HG03066 (cell line): ENCODE results near the gene WDR6.
A peak's percentile ranks its signal among the peaks of the same experiment; 100 is the strongest.

Source experiments
- ATAC-seq: cut with Tn5 transposase; IDR thresholded peaks from one replicate; pipeline ENCODE4 v1.9.1; 2021; ENCODE audit warnings: low read depth; ENCODE audit not compliant: unreplicated experiment

Gene WDR6, protein sequence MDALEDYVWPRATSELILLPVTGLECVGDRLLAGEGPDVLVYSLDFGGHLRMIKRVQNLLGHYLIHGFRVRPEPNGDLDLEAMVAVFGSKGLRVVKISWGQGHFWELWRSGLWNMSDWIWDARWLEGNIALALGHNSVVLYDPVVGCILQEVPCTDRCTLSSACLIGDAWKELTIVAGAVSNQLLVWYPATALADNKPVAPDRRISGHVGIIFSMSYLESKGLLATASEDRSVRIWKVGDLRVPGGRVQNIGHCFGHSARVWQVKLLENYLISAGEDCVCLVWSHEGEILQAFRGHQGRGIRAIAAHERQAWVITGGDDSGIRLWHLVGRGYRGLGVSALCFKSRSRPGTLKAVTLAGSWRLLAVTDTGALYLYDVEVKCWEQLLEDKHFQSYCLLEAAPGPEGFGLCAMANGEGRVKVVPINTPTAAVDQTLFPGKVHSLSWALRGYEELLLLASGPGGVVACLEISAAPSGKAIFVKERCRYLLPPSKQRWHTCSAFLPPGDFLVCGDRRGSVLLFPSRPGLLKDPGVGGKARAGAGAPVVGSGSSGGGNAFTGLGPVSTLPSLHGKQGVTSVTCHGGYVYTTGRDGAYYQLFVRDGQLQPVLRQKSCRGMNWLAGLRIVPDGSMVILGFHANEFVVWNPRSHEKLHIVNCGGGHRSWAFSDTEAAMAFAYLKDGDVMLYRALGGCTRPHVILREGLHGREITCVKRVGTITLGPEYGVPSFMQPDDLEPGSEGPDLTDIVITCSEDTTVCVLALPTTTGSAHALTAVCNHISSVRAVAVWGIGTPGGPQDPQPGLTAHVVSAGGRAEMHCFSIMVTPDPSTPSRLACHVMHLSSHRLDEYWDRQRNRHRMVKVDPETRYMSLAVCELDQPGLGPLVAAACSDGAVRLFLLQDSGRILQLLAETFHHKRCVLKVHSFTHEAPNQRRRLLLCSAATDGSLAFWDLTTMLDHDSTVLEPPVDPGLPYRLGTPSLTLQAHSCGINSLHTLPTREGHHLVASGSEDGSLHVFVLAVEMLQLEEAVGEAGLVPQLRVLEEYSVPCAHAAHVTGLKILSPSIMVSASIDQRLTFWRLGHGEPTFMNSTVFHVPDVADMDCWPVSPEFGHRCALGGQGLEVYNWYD

DNA sequence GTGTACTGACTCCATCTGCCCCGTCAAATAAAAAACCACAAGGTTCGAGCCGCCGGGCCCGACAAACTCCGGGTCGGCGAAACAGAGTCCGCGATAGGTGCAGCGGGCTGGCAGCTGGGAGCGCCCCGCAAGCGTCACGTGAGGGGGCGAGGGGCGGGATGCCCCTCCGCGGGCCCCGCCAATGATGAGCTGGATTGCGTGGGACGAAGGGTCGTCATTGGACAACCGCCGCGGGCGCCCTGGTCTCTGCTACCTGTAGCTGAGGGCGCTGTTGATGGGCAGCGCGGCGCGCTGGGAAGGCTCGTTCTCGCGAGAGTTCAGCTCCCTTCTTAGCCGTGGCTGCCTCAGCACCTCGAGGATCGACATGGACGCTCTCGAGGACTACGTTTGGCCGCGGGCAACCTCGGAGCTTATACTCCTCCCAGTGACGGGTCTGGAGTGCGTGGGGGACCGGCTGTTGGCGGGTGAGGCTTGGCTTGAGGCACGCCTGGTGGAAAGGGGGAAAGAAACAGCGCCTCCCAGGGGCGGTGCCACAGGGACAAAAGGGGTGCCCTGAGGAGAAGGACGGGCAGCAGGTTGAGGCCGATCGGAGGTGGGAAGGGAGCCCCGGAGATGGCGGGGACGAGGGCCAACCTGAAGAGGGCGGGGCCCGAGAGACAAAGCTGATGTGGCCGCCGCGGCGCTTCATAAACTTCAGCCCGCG lies at the start of gene WDR6:
WDR6 (plus strand) TSS at position 324 of the 703 bp plus-strand sequence; CDS start at position 365, 41 bp downstream.
- peak; percentile 92 for ATAC-seq

DNA sequence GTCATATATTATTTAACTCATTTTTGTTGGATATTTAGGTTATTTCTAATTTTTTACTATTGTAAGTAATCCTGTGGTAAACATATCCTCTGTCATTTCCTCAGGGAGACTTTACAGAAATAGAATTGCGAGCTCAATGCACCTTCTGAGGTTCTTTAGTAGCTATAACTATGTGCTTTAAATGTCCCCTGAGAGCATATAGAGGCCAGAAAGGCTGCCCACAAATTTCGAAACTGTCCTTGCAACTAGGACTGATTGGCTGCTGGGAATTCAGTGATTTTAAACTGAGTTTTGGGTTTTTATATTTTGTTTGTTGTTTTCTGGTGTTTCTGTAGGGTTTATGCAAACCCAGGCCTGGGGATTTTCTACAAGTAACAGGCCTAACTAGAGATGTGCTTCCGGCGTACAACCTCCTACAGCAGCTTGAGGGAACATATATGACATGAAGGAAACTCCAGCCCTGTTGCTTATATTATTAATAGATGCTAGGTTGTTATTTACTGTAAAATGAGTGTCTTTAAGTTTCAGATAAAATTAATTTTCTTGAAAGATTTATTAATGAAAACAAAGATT lies 46.3 kb upstream of the WDR6 start:
- no peak for ATAC-seq

DNA sequence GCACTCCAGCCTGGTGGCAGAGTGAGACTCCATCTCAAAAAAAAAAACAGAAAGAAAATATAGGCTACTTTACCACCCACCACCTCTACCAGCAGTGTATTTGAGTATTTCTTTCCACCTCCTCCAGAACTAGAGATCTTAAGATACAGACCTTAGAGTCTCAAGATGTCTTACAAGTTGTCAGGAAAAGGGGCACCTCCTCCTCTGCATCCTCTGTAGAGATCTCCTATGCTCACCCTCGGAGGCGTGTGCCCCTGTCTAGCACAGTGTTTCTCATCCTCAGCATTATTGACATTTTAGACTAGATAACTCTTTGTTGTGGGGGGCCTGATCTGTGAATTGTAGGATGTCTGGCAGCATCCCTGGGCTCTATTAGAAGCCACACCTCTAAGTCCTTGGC lies 44.9 kb upstream of the WDR6 start:
- ATAC-seq = no peak

DNA sequence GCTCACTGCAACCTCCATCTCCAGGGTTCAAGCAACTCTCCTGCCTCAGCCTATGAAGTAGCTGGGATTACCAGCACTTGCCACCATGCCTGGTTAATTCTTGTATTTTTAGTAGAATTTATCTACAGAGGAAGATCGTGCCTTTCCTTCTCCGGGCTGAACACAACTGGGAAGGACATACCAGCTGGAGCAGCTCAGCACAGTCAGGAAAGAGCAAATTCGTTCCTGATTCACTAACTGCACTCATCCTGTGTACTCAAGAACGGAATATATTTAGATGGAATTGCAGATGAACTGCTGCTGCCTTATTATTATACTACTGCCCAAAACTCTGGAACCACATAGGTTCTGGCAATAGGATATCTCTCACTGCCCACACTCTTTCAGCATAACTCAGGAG lies 44.3 kb upstream of the WDR6 start:
- no peak for ATAC-seq

DNA sequence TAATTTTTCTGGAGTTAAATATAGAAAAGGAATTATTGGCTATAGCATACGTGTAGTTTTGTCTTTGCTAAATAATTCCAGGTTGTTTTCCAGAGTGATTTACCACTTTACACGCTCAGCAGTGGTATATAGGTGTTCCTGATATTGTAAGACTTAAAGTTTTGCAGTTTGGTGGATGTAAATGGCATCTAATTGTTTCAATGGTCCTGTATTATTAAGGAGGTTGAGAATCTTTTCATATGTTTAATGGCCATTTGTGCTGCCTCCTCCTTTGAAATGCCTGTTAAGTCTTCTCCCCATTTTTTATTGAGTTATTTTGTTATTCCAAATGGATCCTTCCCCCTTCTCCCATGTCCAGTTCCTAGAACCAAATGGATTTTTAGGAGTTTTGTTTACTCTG lies 43.6 kb upstream of the WDR6 start:
- no peak for ATAC-seq

DNA sequence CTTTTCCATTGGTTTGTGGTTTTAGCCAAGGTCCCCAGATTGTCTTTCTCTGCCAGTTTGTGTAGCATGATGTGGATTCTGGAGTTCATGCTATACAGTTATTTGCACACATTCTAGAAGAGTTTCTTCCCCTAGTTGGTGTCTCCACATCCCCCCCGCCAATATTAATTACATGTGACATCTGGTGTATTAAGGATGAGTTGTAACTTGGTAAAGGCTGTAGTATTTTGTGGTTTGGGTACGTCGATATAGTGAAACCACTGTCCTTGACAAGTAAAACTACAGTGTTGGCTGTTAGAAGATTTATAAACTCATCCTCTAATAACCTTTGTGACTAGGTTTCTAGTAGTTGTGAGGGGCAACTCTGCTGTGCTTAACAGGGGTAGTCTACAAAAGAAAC lies 40.8 kb upstream of the WDR6 start:
- ATAC-seq = no peak

DNA sequence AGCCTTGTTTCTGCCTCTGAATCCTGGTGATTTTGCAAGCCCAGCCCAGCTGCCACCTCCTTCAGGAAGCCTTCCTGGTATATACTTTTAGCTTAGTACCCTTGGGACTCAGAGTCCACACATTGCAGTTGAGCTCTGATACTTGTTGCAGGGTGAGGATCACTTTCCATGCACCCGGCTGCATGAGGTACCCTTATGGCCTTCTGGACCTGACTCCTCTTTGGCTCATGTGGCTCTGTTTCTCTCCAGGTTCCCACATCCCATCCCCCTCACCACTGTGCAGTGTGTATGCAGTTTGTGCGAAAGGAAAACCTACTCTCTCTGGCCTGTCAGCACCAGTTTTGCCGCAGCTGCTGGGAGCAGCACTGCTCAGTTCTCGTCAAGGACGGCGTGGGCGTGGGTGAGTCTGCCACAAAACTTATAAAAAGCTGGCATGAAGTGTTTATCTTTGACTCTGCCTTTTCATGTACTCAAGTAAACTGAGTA lies 40.3 kb upstream of the WDR6 start:
- no peak for ATAC-seq

DNA sequence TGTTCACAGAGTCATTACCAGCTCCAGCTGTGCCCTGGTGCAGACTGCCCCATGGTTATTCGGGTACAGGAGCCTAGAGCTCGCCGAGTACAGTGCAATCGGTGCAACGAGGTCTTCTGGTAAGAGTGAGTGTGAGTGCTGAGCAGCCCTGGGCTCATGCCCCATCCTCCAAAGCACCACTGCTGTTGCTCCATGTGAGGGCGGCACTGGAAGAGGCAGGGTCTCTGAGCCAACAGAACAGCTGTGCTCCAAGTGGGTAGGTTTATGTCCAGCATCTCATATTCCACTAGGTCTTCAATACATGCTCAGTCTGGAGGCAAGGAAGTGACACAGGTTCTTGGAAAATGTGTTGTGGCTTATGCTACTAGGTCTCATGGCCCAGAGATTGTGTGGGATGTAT lies 36.6 kb upstream of the WDR6 start:
- no peak for ATAC-seq

DNA sequence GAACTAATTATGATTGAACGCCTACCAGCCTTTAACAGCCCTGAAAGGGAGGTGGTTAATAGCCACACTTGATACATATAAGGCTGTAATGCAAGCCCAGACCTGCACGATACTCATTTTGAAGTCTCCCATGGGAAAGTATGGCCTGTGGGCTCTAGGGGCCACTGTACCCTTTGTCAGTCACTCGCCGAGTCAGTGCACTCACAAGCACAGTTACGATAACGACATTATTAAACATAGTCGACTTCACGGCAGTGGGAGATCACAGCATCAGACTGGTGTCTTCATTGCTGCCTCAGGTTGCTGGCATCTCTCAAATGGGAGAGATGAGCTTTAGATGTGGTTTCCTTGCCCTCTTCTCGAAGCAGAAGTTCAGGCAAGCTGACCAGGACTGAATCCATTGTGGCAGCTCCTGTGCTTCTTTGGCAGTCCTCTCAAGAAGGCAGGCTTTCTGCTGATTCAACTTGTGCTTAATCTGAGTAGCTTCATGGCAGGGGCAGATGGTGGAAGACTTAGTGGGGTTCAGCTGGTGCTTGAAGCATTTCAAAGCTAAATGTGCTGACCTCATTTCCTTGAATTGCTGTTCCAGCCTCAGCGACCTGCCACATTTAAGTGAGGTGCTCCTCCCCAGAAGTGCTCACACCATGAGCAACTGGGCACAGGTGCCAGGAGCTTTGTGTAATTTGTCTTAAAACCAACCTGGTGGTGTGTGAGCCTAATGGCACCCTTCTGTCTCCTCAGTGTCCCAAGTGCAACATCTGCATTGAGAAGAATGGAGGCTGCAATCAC lies 32.9 kb upstream of the WDR6 start:
- ATAC-seq = no peak

DNA sequence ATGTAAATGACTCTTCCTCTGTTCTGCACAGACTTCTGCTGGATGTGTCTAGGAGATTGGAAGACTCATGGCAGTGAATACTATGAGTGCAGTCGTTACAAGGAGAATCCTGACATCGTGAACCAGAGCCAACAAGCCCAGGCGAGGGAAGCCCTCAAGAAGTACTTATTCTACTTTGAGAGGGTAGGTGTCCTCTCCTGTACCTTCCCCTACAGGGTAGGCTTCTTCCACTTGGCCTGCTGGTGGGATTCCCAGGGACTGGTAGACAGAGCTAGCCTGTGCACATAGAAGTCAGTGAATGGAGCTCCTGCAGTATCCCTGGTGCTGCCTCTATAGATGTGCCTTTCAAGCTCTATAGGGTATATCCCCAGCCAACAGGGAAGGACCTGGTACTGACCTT lies 27.7 kb upstream of the WDR6 start:
- ATAC-seq = no peak

DNA sequence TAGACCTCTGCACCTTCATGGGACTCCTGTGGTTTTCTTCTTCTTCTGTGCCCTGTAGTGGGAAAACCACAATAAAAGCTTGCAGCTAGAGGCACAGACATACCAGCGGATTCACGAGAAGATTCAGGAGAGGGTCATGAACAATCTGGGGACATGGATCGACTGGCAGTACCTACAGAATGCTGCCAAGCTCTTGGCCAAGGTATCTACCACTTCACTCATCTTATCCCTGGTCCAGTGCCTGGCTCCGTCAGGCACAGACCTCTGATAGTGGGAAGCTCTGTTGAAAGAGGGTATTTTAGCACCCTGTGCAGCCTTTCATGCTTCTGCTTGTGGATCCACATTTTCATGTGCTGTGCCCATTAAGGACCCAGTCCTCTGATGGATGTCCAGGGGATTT lies 26.9 kb upstream of the WDR6 start:
- no peak for ATAC-seq

DNA sequence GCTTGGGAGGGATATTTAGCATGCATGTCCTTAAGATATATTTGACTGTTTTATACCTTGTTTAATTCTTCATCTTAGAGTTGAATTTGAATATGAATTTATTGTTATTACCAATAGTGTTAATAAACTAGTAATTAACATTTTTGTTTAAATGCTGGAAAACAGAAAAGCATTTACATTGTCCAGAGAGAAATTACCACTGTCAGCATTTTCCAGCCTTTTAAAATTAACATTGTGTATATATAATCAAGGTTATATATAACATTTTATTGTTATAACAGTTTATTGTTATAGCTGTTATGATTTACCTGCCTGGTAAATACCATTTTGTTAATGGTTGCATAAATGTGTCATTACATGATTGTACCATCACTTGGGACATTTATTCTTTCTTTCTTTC lies 25.2 kb upstream of the WDR6 start:
- no peak for ATAC-seq

DNA sequence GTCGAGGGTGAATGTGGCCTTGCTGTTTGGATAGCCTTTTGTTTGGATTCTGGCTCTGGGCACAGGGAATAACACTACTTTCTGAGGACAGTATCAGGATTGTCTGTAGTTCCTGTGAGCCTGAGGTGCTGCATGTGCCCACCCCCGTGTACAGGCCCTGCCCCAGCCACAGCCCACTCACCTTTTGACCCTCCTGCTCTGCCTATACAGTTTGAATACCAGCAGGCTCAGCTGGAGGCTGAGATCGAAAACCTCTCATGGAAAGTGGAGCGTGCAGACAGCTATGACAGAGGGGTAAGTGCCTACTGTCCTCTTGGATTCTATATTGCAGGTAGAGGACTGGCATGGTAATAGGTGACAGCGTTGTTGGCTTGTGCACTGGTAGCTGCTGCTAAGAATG lies 24.5 kb upstream of the WDR6 start:
- ATAC-seq = no peak

DNA sequence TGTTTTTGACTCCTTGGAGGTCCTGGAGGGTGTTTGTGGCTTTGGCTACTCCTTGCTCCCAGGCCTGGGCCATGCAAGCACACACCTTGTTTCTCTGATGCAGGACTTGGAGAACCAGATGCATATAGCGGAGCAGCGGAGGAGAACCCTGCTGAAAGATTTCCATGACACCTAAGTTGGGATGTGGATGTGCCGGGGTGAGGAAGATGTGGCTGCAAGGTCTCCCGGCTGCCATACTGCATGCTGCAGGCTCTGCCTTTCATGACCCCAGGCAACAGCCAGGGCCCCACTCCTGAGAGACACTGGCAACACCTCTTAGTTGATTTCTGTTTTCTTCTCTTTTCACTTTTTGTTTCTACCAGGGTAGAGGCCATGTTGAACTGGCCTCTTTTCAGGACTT lies 24.1 kb upstream of the WDR6 start:
- ATAC-seq = no peak

DNA sequence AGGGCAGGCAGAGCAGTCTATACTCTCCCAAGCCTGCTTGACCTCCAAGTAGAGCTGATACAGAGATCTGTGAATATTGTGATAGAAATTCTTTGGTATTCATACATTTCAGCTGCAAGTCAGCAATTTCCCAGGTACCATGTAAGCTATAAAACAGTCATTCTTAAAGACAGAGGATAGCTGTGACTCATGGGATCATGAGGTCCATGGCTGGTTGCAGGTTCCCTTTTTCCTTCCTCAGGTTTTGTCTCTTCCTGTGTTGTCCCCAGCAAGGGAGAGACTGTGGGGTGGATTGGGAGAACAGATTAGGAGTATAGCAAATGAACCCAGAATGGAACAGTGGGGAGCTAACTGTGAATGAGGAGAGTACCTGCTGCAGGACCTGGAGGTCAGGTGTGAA lies 22.5 kb upstream of the WDR6 start:
- ATAC-seq = no peak

DNA sequence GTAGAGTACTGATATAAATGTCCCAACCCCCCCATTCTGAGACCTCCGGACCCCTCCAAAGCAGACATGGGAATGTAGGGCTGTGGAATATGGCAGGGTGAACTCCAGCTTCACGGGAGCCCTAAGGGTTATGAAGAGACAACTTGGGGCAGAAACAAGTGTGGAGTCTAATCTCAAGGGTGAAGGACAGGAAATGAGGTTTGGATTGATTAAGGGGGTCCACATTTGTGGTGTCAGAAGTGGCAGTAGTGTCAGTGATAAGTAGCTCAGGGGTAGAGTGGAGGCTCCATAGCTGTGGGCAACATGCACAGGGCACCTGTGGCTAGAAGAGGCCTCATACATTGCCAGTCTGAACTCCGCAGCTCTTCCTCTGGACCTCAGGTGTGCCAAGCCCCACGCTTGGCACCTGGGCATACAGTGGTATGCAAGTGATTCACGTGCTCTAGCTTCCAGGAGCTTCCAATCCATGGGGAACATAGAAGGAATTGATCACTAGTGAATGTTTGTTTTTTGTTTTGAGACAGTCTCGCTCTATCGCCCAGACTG lies 21.3 kb upstream of the WDR6 start:
- ATAC-seq = no peak

DNA sequence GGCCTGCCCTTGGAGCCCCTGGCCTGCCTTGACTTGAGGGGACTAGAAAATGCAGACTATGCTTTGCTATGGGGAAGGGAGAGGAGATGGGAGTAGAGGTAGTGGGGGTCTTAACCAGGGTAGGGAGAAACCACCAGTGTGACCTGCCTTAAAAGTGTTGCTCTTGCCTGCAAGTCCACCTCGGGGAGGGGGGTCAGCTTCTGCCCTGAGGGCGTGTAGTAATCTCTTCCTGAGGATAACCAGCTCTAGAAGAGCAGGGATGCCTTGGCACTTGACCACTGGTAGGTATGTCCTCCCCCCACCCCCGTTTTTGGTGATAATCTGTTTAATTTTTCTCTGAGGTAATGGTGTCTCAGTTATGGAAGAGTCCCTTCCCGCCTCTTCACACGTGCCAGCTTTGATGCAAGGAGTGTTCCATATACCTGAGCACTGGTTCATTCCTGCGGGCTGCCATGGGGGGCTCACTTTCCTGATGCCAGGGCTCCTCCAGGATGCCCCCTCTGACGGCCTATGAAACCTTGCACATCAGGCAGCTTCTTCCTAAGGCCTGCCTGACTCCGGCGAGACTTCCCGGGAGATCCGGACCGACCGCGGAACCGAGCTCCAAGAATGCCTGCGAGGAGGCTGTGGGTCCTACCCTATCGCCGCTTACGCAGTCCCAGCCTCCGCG lies 17.9 kb upstream of the WDR6 start:
- no peak for ATAC-seq

DNA sequence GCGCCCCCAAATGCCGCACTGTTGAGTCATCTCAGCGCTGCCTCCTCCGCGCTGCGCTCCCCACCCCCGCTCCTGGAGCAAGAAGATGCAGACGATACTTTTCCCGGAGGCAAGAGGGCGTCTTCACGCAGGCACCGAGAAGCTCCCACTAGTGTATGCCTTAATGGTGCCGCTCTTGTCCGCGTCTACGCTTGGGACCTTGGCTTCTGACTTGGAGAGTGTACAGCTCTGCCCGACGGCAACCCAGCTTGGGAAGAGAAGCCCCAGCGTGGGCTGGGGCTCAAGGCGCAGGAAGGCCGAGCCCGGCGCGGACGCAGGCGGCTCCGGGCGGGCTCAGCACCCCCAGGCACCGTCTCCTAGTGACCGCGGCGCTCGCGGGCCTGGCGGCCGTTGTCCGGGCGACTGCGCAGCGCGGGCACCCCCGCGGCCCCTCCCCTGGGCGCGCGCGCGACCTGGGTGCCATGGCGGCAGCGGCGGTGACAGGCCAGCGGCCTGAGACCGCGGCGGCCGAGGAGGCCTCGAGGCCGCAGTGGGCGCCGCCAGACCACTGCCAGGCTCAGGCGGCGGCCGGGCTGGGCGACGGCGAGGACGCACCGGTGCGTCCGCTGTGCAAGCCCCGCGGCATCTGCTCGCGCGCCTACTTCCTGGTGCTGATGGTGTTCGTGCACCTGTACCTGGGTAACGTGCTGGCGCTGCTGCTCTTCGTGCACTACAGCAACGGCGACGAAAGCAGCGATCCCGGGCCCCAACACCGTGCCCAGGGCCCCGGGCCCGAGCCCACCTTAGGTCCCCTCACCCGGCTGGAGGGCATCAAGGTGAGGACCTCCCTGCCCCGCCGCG lies 17.2 kb upstream of the WDR6 start, which contains the start of gene P4HTM:
P4HTM (plus strand) TSS at position 446 of the 840 bp plus-strand sequence; CDS start at position 462, 16 bp downstream.
- peak; percentile 58 for ATAC-seq
